Tibial artery (tissue), 4 donors: ENCODE data around the gene TBCE.

Experiments
- DNase-seq, 2 donors: peaks; one replicate each; pipeline ENCODE4 v3.0.0-alpha.2; 2019
- H3K27ac ChIP-seq, 2 donors: fragments of 200-600 bp; sonication (generic) in 1 of 2; 1 replicate in 1 of 2; 2 replicates in 1 of 2; pipeline ENCODE4 v1.5.1; 2018 to 2019; ENCODE audit warnings: mild to moderate bottlenecking in 1 of 2
- H3K27me3 ChIP-seq, 2 donors: fragments of 200-600 bp; sonication (generic) in 1 of 2; one replicate each; pipeline versions ENCODE4 v1.5.1 to v1.6.0; 2016 to 2019
- H3K36me3 ChIP-seq, 3 donors: fragments of 200-600 bp; sonication (generic) in 2 of 3; one replicate each; pipeline ENCODE4 v1.5.1; 2016 to 2019; ENCODE audit warnings: mild to moderate bottlenecking in 2 of 3
- H3K4me1 ChIP-seq, 4 donors: fragments of 200-600 bp; sonication (generic) in 2 of 4; 1 replicate in 3 of 4; 2 replicates in 1 of 4; pipeline ENCODE4 v1.5.1; 2016 to 2019
- H3K4me3 ChIP-seq, 2 donors: fragments of 200-600 bp; sonication (generic) in 1 of 2; 1 replicate in 1 of 2; 2 replicates in 1 of 2; pipeline ENCODE4 v1.5.1; 2018 to 2019; ENCODE audit warnings: mild to moderate bottlenecking in 2 of 2
- H3K9me3 ChIP-seq, 3 donors: fragments of 200-600 bp; sonication (generic) in 1 of 3; one replicate each; pipeline ENCODE4 v1.5.1; 2016 to 2019
- CTCF ChIP-seq, 2 experiments: fragments of 200-600 bp in 1 of 2; fragments of 450-650 bp in 1 of 2; IDR thresholded peaks; one replicate each; pipeline ENCODE4 v1.5.1; 2017 to 2019; ENCODE audit warnings: antibody characterized with exemption in 2 of 2, mild to moderate bottlenecking in 1 of 2, moderate library complexity in 1 of 2
- intact Hi-C: fragments of 100-400 bp; cut with DNase I; formaldehyde crosslinking; loops from one replicate; pipeline ENCODE4 v1.15.0; 2023; ENCODE audit warnings: low total_unique reads

Gene TBCE

DNA sequence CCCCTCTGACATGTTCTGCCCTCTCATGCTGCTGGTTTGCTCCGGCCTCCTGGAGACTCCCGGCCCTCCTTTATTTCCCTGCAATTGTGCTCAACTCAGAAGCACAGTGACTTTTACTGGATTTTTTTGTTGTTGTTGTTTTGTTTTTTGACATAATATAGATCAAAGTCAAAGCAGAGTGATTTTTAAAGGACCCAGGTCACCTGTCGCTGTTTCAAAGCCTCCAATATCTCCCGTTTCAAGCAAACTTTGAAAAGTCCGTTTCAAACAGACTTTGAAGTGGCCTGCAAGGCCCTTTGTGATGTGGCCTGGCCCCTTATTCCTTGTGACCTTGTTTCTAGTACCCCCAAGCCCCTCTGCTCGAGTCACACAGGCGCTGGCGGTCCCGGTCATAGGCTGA is 58.1 kb downstream of the TBCE start:
- DNase-seq = no peak
- H3K27ac ChIP-seq = no peak overlapping the region
- no peaks in the 10 kb centered on the region for H3K9me3 ChIP-seq
- peaks cover 0 to 6% (median 2%) of the 10 kb centered on the region in 4 donors for H3K4me1 ChIP-seq
- peaks cover 0 to 17% (median 0%) of the 10 kb centered on the region in 3 donors for H3K36me3 ChIP-seq
- TF ChIP-seq CTCF (IDR thresholded peaks at IDR 0.05) = no peak
- intact Hi-C loops = loop anchor here (10.0 kb wide), 1 partner anchor 951 kb away; the partner anchor contains the start of gene TARBP1
- H3K27me3 ChIP-seq = no peaks in the 10 kb centered on the region
- H3K4me3 ChIP-seq = no peak overlapping the region

DNA sequence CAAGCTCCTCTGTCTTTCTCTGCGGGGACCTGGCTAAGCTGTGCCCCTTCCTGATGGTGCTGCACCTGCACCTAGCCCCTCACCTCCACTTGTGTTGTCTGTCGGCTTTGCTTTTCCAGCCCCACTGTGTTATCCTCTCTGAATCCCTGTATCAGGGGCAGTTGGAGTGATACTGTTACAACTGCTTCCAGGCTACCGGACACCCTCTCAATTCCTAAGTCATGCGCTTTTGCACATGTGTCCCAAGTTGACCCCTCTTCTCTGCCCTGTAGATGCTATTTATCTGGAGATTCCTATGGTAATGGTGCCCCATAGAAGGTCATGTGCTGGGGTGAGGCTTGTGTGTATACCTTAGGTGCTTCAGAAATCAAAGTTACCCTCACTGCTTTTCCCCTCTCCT is 58.9 kb downstream of the TBCE start:
- TF ChIP-seq CTCF (IDR thresholded peaks at IDR 0.05) = no peak
- H3K9me3 ChIP-seq = no peaks in the 10 kb centered on the region
- H3K36me3 ChIP-seq = peaks cover 0 to 17% (median 0%) of the 10 kb centered on the region in 3 donors
- no peak overlapping the region for H3K27ac ChIP-seq
- H3K27me3 ChIP-seq = no peaks in the 10 kb centered on the region
- peaks cover 0 to 11% (median 3%) of the 10 kb centered on the region in 4 donors for H3K4me1 ChIP-seq
- no peak overlapping the region for H3K4me3 ChIP-seq
- intact Hi-C loops = loop anchor here (10.0 kb wide), 1 partner anchor 951 kb away; the partner anchor contains the start of gene TARBP1
- DNase-seq = no peak

DNA sequence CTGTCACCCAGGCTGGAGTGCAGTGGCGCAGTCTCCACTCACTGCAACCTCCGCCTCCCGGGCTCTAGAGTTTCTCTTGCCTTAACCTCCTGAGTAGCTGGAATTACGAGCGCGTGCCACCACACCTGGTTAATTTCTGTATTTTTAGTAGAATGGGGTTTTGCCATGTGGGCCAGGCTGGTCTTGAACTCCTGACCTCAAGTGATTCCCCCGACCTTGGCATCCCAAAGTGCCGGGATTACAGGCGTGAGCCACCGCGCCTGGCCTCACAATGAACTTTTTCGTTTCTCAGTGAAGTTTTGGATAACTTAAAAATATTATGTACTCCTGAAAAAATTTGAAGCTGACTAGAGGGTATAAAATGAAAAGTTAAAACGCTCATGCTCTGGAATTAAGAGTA is 59.5 kb downstream of the TBCE start:
- H3K27ac ChIP-seq = no peak overlapping the region
- TF ChIP-seq CTCF (IDR thresholded peaks at IDR 0.05) = no peak
- H3K36me3 ChIP-seq = peaks cover 0 to 17% (median 0%) of the 10 kb centered on the region in 3 donors
- peaks cover 0 to 14% (median 3%) of the 10 kb centered on the region in 4 donors for H3K4me1 ChIP-seq
- no peaks in the 10 kb centered on the region for H3K9me3 ChIP-seq
- DNase-seq = no peak
- intact Hi-C loops = loop anchor here (10.0 kb wide), 1 partner anchor 952 kb away; the partner anchor contains the start of gene TARBP1
- H3K27me3 ChIP-seq = no peaks in the 10 kb centered on the region
- H3K4me3 ChIP-seq = no peak overlapping the region

DNA sequence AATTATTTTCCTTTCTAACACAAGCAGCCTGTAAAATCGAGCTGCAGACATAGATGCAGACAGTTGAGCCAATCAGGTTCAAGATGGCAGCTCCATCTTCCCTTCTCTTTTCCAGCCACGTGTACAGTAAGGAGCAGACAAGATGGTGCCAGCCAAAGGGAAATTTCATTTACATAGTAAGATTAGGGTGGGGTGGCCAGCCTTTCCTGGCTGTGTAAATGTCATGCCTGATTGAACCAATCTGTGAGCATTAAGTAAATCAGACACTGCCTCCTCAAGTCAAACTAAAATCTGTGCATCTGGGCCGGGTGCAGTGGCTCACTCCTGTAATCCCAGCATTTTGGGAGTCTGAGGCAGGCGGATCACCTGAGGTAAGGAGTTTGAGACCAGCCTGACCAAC is 60.2 kb downstream of the TBCE start:
- no peak overlapping the region for H3K27ac ChIP-seq
- no peaks in the 10 kb centered on the region for H3K27me3 ChIP-seq
- no peaks in the 10 kb centered on the region for H3K9me3 ChIP-seq
- H3K4me1 ChIP-seq = peaks cover 0 to 14% (median 3%) of the 10 kb centered on the region in 4 donors
- no peak overlapping the region for H3K4me3 ChIP-seq
- peaks cover 0 to 23% (median 0%) of the 10 kb centered on the region in 3 donors for H3K36me3 ChIP-seq
- TF ChIP-seq CTCF (IDR thresholded peaks at IDR 0.05) = no peak
- no peak for DNase-seq
- intact Hi-C loops = loop anchor here (10.0 kb wide), 1 partner anchor 953 kb away; the partner anchor contains the start of gene TARBP1

DNA sequence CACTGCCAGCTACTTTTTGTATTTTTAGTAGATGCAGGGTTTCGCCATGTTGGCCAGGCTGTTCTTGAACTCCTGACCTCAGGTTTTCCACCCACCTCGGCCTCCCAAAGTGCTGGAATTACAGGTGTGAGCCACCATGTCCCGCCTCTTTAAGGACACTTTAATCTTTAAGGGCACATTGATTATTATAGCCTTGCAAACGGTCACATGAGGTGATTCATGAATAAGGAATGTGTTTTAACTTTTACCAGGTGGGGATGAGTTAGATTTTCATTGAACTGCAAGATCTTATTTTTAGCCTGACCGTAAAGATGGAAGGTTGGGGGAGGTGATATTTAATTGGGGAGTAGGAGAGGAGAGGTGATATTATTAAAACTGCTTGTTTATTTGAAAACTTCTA is 61.9 kb downstream of the TBCE start:
- no peak for TF ChIP-seq CTCF (IDR thresholded peaks at IDR 0.05)
- Histone ChIP-seq H3K36me3 (peaks cover 0 to 33% (median 11%) of the 10 kb centered on the region in 3 donors), H3K27ac (no peak overlapping the region), H3K27me3 (no peaks in the 10 kb centered on the region), H3K9me3 (no peaks in the 10 kb centered on the region), H3K4me3 (no peak overlapping the region), H3K4me1 (peaks cover 0 to 14% (median 0%) of the 10 kb centered on the region in 4 donors)
- intact Hi-C loops = loop anchor here (10.0 kb wide), 1 partner anchor 954 kb away; the partner anchor contains the start of gene TARBP1
- no peak for DNase-seq
